GM19467 (cell line): ENCODE measurements around the gene CAPZB.
A peak's percentile ranks its signal among the peaks of the same experiment; 100 is the strongest.
"Not testable (repeated sequence)": the region's sequence is repeated elsewhere in the genome, so short reads cannot be mapped to it uniquely, and the experiment has no call there.

Experiments used
- ATAC-seq: cut with Tn5 transposase; IDR thresholded peaks from one replicate; pipeline ENCODE4 v1.9.1; 2021; ENCODE audit warnings: mild to moderate bottlenecking, moderate library complexity; ENCODE audit not compliant: unreplicated experiment

Gene CAPZB

DNA sequence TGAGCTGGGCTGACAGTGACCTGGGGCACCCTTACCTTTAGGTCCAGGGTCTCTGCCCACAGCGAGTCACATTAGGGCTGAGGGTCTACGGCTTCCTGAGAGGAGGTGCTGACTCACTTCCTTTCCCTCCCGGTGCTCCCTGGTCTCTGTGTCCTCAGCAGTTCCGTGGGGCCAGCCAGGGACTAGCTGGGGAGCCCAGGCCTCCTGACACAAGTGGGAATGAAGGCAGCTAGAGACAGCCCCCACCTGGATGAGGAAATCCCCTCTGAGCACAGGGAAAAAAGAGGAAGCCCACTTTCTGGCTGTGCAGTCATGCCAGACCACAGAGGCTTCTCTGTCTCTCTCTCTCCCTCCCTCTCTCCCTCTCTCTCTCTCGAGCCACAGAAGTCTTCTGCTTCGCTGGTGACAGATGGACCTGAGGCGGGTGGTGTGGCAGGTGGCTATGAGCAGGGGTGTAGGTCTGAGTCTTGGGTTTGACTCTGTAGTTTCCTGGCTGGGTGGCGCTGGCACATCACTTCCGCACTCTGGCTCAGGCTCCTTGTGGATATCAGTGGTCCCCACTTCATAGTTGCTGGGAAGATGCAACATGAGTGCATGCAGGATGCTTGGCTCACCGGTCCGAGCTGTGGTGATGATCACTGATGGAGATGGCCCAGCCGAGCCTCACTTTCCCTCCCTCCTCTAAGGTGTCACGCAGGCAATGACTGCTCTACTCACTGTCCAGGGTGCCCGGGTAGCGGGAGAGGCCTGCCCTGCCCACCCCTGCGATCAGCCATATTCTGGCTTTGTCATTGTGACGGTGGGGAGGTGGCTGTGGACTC, 169.8 kb downstream of the CAPZB start:
- no peak for ATAC-seq

DNA sequence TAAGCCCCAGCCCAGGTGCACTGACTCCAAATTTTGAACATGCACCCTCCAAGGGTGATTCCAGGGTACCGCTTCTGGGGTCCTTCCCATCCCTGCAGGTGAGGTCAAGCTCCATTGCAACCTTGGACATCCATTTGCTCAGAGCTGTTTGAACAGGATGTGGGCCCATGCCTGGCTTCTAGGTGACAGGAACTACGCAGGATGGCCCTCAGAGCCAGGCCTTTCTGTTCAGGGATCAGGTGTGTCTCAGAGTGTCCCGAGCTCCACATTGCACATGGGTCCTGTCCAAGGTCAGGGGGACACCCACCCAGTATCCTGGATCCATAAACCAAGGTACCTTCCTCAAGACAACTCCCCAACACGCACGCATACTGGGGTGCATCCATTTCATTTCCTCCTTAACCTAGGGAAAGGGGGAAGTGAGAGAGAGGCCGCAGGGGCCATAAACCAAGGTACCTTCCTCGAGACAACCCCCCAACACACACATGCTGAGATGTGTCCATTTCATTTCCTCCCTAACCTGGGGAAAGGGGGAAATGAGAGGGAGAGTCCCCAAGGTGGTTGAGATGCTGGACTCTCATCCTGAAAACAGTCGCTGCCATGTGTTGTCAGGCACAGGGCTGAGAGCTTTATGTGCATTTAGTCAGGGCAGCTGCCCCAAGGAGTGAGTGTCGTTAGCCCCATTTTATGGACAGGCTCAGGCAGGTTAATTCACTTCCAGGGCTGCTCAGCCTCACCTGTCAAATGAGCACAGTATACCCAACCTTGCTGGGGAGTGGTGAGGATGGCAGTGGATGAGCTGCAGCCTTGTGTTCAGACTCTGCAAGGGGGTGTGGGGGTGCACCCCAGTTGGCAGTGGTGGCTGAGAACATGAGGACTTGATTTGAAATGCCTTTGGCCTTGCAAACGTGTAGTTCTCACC, 171.1 kb downstream of the CAPZB start:
- no peak for ATAC-seq

DNA sequence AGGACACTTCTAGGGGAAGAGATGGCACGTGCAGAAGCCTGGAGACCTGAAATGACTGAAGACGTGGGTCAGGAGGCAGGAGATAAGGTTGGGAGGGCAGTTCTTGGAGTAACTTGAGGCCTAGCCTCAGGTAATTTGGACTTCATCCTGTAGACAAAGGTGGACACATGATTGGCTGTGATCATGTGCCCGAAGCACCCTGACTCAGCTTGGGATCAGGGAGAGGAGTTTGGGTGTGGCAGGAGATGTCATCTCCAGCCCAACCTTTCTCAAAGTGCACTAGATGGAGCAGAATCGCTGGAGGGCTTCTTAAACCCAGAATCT, 171.7 kb downstream of the CAPZB start:
- ATAC-seq = no peak

DNA sequence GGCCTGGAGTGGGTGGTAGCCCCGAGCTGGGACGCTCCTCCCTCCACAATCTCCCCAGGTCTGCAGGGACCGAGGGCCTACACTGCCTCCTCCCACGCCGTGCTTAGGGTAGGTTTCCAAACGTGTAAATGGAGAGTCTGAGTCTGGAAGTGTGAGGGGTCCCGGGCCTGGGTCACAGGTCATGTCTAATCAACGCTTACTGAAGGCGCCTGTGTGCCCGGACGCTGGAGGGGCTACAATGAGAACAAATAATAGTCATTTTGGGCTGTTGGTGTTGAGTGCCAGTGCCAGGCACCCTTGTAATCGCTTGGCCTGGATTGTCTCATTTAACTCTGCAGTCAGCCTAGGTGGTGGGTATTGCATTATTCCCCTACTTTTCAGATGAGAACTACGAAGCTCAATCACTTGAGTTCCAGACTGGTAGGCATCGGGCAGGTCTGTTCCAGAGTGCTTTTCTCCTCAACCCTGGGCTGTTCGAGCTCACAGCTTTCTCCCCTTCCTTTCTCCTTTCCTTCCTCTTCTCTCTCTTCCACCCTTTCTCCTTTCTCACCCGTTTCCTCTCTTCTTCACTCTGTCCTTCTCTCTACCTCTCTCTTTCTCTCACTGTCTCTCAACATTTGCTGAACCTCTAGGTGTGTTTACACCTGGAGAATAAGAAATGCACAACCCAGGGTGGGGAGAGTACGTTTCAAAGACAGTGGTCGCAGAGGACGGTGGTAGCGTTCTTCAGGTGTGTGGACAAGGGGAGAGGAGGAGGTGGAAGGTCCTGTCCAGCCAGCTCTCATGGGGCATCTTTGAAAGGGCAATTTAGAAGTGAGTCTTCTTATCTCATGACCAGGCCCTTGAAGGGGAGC, 172.3 kb downstream of the CAPZB start:
- ATAC-seq = peak; percentile 8

DNA sequence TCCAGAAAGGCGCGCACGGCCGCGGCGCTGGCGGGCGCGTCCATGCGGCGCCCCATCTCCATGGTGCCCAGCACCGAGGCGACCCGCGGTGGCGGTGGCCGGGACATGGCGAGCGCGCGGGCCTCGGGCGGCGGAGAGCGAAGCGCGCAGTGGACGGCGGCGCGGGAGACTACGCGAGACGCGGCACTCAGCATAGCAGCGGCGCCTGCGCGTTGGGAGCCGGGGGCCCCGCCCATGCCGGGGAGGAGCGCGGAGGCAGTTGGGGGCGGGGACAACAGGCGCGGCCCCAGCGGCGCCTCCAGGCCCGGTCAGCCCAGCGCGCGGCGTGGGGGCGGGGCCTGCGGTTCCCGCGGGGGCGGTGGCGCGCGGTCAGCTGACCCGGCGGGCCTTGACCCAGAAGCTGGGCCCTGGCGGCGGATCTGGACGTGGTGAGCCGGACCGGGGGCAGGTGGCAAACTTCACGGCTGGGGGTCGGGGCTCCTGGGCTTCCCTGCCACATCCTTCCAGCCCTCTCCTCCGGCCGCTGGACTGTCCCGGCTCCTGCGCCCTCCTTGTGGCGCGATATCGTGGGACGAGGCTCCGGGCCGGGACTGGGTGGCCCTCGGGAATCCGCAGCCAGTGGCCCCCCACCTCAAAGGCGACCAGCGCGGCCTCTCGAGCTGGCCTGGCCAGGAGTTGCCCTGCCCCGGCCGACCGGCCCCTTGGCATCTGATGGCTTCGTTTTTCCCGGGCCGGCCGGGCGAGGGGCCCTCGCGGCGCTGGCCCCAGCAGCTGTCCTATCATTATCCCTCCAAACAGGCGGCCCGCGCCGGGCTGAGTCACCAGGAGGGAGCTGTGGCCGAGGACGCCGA, 173.2 kb downstream of the CAPZB start, which contains the start of the genes AKR7A2 and SLC66A1:
Gene AKR7A2, minus strand, starts transcription at position 214 of the 851 bp plus-strand sequence. Its CDS starts 20 bp downstream, at position 194.
Gene SLC66A1, plus strand, starts transcription at position 396 of the 851 bp plus-strand sequence. CDS start 5,352 bp downstream, outside the sequence.
- peak; percentile 75 for ATAC-seq

DNA sequence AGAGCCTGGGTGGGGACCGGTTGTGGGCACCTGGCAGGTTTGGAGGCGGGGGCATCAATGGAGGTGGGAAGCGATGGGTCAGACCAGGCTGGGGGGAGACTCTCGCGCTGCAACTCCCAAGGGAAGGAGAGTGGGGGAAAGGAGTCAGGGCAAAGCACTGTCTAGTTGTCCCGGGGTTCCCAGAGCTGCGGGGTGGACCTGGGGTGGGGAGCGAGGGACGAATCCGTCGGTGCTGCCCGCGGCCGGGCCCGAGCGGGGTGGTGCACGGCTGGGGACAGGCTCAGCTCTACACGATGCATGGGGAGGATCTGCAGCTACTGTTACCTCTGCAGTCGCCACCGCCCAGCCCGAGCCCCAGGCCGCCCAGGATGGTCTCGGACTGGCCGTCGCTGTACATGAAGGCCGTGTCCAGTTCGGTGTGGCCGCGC, 173.8 kb downstream of the CAPZB start:
- no peak for ATAC-seq

DNA sequence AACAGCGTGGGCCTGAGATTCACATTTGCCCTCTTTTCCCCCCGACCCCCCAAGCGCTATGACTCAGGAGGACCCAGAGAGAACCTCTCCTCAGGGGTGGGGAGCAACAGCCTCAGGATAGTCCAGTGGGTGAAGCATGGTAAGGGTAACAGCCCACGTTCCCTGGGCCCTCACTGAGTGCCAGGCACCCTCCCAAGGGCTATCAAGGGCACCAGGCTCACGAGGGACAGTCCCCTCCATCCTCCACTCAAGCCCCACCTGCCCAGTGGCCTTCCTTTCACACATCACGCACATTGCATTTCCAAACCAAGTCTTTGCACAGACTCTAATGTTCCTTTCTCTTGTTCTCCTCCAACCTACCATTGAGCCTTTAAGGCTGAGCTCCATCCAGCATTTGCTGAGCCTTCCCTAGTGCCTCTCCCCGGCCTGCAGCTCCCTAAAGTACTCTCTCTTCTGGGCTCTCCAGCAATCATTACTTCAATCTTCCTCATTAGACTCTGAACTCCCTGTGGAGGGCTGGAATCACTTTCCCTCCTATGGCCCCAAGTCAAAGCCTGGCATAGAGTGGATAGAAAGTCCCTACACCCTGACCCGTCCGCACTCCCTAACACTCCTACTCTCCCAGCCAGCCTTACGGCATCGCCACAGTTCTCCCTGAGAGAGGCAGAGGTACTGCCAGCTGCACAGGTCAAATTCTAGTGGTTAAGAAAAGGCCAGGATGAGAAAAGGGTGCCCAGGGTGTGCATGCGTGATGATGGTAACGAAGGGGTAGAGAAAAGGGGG, 174.4 kb downstream of the CAPZB start:
- ATAC-seq = no peak

DNA sequence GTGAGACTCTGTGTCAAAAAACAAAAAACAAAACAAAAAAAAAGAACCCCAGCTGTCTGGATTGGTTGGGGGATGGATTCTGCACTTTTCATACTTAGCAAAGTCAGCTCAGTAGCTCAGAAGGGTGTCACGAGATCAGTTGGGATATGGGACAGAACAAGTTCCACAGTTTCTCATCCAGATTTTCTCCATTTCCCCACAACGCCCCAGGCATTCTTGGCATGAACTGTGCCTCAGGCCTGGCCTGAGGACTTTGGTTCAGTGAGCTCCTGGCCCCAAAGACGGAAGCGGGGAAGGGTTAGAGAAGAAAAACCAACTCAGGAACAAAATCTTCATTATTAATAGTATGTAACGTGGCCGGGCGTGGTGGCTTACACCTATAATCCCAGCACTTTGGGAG, 175.3 kb downstream of the CAPZB start:
- ATAC-seq = no peak

DNA sequence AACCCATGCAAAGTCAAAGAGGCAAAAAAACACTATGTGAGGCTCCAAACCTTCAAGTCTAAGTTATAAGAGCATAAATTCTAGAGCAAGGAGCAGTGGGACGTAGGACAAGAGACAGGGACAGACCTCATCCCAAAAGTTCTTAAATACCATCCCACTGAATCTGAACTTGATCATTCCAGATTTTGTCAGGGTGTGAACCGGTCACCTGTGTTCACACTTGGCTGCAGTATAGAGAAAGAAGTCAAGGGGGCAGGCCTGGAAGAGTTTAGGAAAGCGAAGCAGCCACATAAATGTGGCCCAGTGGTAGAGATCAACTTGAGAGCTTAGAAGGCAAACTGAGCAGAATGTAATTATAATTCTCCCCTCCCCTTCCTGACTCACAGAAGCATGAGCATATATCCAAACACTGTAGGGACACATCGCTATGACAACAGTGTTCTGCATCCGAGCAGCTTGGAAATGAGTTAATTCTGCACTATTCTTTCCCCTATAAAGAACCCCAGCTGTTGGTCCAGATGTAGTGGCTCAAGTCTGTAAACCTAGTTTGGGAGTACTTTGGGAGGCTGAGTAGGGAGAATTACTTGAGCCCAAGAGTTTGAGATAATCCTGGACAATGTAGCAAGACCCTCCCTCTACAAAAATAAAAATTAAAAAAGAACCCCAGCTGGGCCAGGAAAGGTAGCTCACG, 176.1 kb downstream of the CAPZB start:
- no peak for ATAC-seq

DNA sequence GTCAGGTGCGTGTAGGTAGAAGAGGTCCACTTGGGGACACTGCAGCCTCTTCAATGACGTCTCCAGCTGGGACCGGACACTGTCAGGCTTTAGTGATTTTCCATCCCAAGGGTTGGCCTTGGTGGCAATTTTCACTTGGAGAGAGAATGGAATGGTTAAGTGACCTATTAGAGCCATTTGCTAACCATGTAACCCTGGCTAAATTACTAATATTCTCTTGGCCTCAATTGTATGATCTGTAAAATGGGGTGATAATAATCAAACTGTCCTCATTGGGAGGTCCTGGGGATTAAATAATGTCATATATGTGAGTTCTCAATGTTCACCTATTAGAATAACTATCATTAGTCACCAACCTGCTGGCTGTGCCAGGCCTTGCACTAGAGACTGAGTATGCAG, 176.8 kb downstream of the CAPZB start:
- no peak for ATAC-seq

DNA sequence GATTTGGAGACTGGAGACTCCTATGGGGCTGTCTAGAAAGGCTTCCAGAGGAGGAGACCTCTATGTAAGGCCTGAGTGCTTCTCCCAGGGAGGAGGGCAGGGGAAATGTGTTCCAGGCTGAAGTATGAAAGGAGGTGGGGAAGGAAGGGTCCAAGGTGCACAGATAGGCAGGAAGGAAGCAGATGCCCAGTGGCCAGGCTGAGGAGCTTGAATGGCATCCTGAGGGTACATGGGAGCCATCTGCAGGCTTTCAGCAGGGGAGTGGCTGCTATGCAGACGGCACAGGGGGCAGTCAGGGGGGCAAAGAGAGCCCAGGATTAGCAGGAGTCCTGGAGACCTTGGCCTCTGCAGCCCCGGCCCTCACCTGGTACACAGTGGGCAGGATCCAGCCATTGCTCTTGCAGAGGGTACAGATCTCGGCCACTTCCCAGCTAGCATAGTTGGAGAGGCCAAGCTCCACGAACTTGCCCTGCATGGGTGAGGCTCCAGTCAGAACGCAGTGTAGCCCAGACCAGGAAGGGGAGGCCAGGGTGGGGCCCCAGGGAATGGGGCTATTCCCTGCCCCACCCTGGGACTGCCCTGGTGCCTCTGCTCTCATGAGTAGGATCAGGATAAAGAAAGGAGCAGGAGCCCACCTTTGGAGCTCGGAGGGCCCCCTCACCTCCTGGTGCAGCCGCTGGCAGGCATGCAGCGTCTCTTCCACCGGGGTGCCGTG, 177.4 kb downstream of the CAPZB start:
- ATAC-seq = no peak

DNA sequence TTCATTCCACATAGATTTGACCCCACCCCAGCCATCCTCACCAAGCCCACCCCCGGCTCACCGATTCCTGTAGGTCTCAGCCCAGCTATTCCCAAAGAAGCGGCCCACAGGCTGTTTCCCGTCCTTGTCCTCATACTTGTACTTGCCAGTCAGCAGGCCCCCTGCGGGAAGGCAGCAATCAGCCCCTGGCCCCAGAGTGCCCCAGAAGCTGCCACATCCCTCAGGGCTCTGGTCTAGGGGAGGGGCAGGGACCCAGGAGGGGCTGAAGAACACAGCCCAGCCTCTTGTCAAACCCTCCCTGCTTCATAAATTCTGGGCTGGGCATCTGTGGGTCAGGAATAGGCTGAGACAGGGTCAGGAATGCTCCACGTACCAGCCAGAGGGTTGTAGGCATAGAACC, 178.4 kb downstream of the CAPZB start:
- ATAC-seq = no peak

DNA sequence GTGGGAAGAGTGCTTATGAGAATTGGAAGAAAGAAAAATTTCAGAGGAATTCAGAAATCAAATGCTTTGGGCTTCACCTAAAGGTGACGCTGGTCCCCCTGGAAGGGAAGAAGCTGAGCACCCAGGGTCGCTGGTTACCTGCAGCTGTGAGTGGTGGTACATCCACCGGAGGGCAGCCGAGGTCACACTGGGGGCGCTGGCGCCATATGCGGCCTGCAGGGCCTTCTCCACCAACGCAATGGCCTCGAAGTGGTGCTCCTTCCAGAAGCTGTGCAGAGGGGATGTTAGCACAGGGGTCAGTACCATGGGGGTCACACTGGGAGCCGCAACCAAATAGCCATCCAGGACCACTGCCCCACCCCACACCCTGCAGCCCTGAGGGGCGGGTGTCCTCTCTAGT, 179.5 kb downstream of the CAPZB start:
- ATAC-seq = no peak

DNA sequence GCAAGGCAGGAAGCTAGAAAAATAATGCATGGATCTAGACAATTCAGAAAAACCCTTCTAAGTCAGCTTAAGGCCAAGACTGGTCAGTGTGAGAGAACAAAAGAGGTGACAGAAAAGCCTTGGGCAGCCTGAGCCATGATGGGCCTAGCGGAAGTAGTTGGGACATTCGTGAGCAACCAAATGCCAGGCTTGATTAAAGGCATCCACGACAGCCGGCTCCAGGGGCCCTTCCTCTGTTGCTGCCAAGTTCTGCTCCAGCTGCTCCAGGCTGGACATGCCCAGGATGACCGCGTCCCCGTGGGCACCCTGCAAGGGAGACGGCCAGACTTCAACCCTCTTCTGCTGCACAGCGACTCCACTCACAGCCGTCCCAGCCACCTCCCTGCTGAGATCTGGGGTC, 181.3 kb downstream of the CAPZB start:
- not testable (repeated sequence) for ATAC-seq

DNA sequence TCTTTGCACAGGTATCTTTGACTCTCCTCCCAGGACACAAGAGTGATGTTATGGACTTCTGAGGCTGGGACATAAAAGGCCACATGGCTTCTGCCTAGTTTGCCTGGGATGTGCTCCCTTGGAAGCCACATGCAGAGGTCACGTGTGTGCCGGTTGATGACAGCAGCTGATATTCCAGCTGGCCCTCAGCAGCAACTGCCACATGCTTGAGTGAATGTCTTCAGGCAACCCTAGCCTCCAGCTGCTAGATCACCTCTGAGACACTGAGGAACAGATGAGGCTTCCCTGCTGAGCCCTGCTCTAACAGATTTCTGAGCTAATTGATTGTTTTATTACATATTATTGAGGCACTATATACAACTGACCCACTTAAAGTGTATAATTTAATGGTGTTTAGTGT, 185.1 kb downstream of the CAPZB start:
- no peak for ATAC-seq

DNA sequence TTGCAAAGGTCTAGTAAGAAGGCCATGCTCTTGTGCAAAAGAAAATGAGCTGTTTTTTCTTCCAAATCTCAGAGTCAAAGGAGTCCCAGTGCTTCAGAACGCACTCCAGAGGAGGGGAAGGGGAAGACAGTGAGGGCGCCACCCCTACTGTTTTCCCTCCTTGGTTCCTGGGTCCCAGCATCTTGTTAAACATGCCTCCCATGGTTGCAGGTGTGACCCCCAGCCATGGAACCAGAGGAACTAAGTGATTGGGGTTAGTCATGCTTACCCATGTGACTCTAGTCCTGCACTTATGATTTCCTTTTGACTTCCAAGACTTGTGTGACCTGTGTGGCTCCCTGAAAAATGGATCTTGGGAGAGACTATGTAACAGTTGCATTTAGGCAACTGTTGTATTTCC, 190.7 kb downstream of the CAPZB start:
- no peak for ATAC-seq

DNA sequence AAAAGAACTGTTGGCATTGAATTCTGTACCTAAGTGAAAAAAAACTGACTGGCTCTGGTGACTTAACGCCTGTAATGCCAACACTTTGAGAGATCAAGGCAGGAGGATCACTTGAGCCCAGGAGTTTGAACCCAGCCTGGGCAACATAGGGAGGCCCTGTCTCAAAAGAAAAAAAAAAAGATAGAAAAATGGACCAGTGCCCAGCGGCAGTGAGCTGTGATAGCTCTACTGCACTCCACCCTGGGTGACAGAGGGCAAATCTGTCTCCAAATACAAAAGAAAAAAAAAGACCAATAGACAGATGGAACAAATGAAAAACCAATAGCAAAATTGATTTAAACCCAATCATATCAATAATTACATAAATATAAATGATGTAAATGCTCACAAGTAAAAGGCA, 196.1 kb downstream of the CAPZB start:
- ATAC-seq = no peak
